RWPE1 (cell line): ENCODE results near the gene CLRN1.

Source experiments
- CTCF ChIA-PET: fragments of 350-600 bp; sonication (Branson Sonifier 250); formaldehyde crosslinking; extraction: SDS; loops from one replicate; lab custom pipeline; 2021; lab: Yijun Ruan, JAX
- POLR2A ChIA-PET: fragments of 400-600 bp; formaldehyde crosslinking; extraction: SDS; loops from one replicate; lab custom pipeline; 2020; ENCODE audit warnings: antibody characterized with exemption; ENCODE audit not compliant: low non-redundant PET; lab: Yijun Ruan, JAX
- DNase-seq: peaks from one replicate; pipeline ENCODE4 v3.0.0; 2012; ENCODE audit warnings: low spot score
- H3K27ac ChIP-seq: fragments of 450-650 bp; 2 replicates; pipeline ENCODE4 v1.5.1; 2017
- CTCF ChIP-seq: fragments of 450-650 bp; conservative IDR thresholded peaks from 2 replicates; pipeline ENCODE4 v1.5.1; 2017; ENCODE audit warnings: low read depth, mild to moderate bottlenecking

CLRN1 gene

GRCh38 chr3:150920236-150920635, 52.3 kb downstream of the CLRN1 start:
- ChIA-PET CTCF (no interaction called here), POLR2A (no interaction called here)
- H3K27ac ChIP-seq = no peak overlapping the region

GRCh38 chr3:150917951-150918350, 54.6 kb downstream of the CLRN1 start:
- ChIA-PET POLR2A (no interaction called here), CTCF (interaction anchor here (0.7 kb wide), 1 partner anchor 675 kb away, joined by 3 read pairs; no protein-coding TSS in a partner anchor)
- DNase-seq = no peak
- H3K27ac ChIP-seq = no peak overlapping the region
- TF ChIP-seq CTCF = no peak

More at GRCh38 chr3:150920236-150920635, 52.3 kb downstream of the CLRN1 start:
- DNase-seq = peak; percentile 24
- TF ChIP-seq CTCF = no peak

- H3K27ac ChIP-seq = no peak overlapping the region
- ChIA-PET POLR2A (no interaction called here), CTCF (no interaction called here)
- TF ChIP-seq CTCF = no peak
- no peak for DNase-seq
Observed at GRCh38 chr3:150913133-150913922, 59.2 kb downstream of the CLRN1 start.

- no peak for TF ChIP-seq CTCF
- ChIA-PET POLR2A (no interaction called here), CTCF (interaction anchor here (0.6 to 1.1 kb wide), 2 partner anchors 13 to 149 kb away, joined by 3 read pairs; no protein-coding TSS in a partner anchor)
- no peak for DNase-seq
- H3K27ac ChIP-seq = no peak overlapping the region
Observed at GRCh38 chr3:150912501-150912900, 60.0 kb downstream of the CLRN1 start.

- DNase-seq = no peak
- H3K27ac ChIP-seq = no peak overlapping the region
- no peak for TF ChIP-seq CTCF
- ChIA-PET POLR2A (no interaction called here), CTCF (interaction anchor here (0.6 to 1.1 kb wide), 3 partner anchors 14 to 150 kb away, joined by 3 to 4 read pairs (median 3); no protein-coding TSS in a partner anchor)
Observed at GRCh38 chr3:150911771-150912170, 60.8 kb downstream of the CLRN1 start.

- ChIA-PET CTCF (no interaction called here), POLR2A (no interaction called here)
- no peak for DNase-seq
- no peak overlapping the region for H3K27ac ChIP-seq
- no peak for TF ChIP-seq CTCF
Observed at GRCh38 chr3:150906461-150906860, 66.1 kb downstream of the CLRN1 start.
